CD4-positive, alpha-beta T cell treated with Interleukin-4 for 1 hour (primary cell): Measurements from ENCODE around the gene ATP5F1B.
"Not testable (repeated sequence)": the region's sequence is repeated elsewhere in the genome, so short reads cannot be mapped to it uniquely, and the experiment has no call there.

Source experiments
- DNase-seq, 2 donors: peaks; one replicate each; pipeline ENCODE4 v3.0.0-alpha.2; 2020 to 2022

Gene ATP5F1B

GRCh38 chr12:56645717-56646446 is at the start of gene ATP5F1B:
TSS of gene ATP5F1B (minus strand) at chr12:56645984. CDS start at chr12:56645963, 21 bp downstream.
- DNase-seq = peak; percentile 97 to 98

GRCh38 chr12:56694161-56694560 is 48.4 kb upstream of the ATP5F1B start:
- no peak for DNase-seq

- no peak for DNase-seq
Measured at GRCh38 chr12:56688846-56689109, 43.0 kb upstream of the ATP5F1B start.

GRCh38 chr12:56688129-56688845 is 42.5 kb upstream of the ATP5F1B start, which contains the start of gene PTGES3:
TSS of gene PTGES3 (minus strand) at chr12:56688284. CDS start at chr12:56687999, 285 bp downstream.
- DNase-seq = peak; percentile 98

GRCh38 chr12:56687223-56688128 is 41.7 kb upstream of the ATP5F1B start:
- peak; percentile 71 to 75 for DNase-seq

GRCh38 chr12:56684745-56685359 is 39.1 kb upstream of the ATP5F1B start:
- peak in 1 of 2 donors; percentile 34 for DNase-seq

GRCh38 chr12:56682323-56682722 is 36.5 kb upstream of the ATP5F1B start:
- no peak for DNase-seq

GRCh38 chr12:56679883-56680575 is 34.2 kb upstream of the ATP5F1B start:
- peak in 1 of 2 donors; percentile 33 for DNase-seq

- no peak for DNase-seq
Measured at GRCh38 chr12:56678852-56679251, 33.1 kb upstream of the ATP5F1B start.

GRCh38 chr12:56677680-56678079 is 31.9 kb upstream of the ATP5F1B start:
- no peak for DNase-seq

- DNase-seq = peak in 1 of 2 donors; percentile 32
Measured at GRCh38 chr12:56676851-56677580, 31.2 kb upstream of the ATP5F1B start.

GRCh38 chr12:56671608-56672007 is 25.8 kb upstream of the ATP5F1B start:
- DNase-seq = no peak

GRCh38 chr12:56670836-56671235 is 25.1 kb upstream of the ATP5F1B start:
- DNase-seq = no peak

- DNase-seq = no peak
Measured at GRCh38 chr12:56668197-56668457, 22.3 kb upstream of the ATP5F1B start.

GRCh38 chr12:56661979-56662638 is 16.3 kb upstream of the ATP5F1B start:
- DNase-seq = no peak

GRCh38 chr12:56661560-56661959 is 15.8 kb upstream of the ATP5F1B start:
- no peak for DNase-seq

GRCh38 chr12:56658921-56659320 is 13.1 kb upstream of the ATP5F1B start:
- no peak for DNase-seq

GRCh38 chr12:56657416-56658379 is 11.9 kb upstream of the ATP5F1B start:
- DNase-seq = no peak

- DNase-seq = not testable (repeated sequence)
Measured at GRCh38 chr12:56653781-56654180, 8.0 kb upstream of the ATP5F1B start.

- not testable (repeated sequence) for DNase-seq
Measured at GRCh38 chr12:56648023-56648422, 2.2 kb upstream of the ATP5F1B start.
